Hematopoietic multipotent progenitor cell treated with erythropoietin and hydrocortisone succinate and interleukin-3 and kit ligand, for 15 days (in vitro differentiated cells): ENCODE results near the gene ATP5F1D.
"Not testable (repeated sequence)": the region's sequence is repeated elsewhere in the genome, so short reads cannot be mapped to it uniquely, and the experiment has no call there.

Experiments
- DNase-seq: peaks from one replicate; pipeline ENCODE4 v3.0.0-alpha.2; 2015; ENCODE audit warnings: low spot score

Gene ATP5F1D

DNA sequence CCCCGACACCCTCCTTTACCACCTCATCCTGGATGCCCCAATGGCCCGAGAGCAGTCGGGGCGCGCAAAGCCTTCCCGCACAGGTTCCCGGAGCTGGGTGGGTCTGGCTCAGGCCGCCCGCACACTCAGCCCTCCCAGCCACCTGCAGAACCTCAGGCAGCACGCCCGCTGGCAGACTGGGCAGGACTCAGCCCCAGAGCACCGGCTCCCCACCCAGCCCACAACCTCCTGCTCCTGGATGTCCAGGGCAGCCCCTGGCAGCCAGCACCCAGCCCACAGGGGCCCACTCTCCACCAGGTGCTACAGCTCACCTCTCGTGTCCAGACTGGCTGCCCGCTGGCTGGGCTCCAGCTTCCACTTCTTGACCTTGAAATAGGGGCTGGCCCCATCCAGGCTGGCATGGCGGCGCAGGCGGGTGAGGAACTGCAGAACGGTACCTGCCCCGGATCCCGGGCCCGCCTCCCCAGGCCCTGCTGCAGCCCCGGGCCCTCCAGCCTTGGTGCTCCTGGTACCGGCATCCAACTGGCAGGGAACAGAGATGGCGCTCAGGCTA, 8.4 kb upstream of the ATP5F1D start:
- DNase-seq, result no peak

DNA sequence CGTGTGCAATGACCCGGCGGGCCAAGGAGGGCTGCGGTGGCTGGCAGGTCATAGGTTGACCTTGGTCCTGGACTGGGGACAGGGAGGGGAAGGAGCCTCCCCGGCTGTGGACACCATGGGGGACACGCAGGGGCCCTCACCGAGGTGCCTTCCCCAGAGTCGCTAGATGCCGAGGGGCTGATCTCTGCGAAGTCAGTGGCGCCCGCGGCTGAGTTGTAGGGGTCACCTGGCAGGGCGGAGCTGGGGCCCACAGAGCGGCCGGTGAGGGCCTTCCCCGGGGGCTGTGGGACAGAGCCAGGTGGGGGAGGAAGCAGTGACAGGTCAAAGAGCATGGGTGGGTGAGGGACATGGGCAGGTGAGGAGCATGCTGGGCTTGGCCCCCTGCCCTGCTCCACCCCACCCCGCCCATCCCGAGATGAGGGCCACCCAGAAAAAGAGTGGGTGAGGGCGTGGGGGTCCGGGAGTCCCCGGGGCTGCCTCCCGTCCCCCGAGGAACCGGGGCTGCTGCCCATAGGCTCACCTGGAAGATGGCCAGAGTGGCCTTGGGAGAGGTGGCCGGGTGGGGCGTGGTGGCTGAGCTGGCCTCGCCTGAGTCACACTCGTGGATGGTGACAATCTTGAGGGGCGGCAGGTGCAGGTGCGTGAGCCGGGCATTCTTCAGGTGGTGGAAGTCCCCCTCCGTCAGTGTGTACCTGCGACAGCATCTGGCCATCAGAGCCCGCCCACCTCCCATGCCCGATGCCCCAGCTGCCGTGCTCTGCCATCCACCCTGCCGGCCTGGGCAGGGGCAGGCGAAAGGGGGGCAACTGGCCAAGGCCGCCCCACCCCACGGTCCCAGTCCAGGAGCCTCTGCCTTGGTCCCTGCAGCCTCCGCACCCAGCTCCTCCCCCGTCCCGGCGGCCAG, 7.2 kb upstream of the ATP5F1D start:
- DNase-seq, result no peak

DNA sequence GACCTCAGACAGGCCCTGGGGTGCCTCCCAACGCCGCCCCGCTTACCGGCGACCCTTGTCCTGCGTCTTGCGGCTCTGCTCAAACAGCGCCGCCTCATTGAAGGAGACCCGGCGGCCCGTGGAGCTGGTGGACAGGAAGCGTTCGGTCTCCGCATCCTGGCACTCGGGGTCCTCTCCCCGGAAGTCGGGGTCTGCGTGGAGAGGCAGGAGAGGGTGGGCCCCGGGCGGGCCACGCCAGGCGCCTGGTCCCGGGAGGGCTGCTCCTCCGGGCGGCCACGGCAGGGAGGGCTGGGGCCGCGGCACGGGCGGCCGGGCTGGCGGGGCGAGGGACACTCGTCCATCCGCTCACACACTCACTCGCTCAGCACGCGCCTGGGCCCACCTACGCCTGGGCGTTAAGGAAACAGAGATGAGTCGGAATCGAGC, 6.6 kb upstream of the ATP5F1D start:
- no peak for DNase-seq

DNA sequence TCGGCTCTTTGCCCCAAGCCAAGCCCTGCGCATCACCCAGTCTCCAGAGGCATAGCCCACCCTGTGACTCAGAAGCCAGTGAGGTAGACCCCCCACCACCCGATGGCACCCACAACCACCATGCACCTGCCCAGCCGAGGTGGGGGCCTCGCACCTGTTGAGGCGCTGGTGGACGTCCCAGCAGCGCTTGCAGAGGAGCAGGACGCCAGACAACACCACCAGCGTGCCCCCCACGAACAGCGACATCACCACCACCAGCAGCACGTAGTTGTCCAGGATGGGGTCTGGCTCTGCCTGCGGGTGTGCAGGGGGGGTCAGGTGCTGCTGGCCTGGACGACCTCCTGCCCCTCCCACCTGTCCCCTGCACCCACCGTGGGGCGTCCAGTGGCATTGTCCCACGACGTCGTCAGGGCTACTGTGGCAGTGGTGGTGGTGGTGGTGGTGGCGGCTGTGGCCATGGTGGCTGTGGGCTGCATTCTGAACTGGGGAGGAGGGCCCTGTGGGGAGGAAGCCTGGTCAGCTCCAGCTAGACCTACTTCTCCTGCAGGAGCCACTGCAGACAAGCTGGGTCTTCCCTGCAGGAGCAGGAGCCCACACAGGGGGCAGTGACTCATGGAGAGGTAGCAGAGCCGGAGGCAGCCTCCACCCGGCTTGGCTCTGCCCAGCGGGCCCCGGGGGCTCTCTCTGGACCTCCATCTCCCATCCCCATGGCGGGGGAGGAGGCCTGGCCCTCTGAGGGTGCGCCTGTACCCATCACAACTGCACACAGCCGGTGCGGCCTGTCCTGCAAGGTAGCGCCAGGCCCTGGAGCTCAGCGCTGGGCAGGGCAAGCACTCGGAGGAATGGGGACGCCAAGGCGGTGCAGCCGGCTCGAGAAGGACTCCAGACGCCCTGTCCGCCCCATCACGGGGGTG, 5.7 kb upstream of the ATP5F1D start:
- no peak for DNase-seq

DNA sequence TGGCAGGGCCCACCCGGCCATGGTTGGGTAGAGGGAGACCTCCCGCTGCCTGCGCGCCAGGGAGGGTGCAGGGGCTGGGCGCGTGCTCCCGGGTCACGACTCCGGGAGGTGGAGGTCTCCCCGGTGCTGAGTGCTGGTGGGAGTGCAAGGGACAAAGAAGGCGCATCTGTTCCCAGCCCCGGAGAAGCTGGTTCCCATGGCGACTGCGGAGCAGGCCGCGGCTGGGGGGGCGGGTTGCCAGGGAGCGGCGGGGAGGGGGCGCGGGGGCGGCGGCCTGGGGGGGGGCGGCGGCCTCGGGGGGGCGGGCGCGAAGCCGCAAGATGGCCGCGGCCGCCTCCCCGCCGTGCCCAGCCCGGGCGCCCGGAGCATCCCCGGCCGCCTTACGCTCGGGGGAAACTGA, 5.0 kb upstream of the ATP5F1D start:
- DNase-seq, result no peak

- DNase-seq, result no peak
Observed at GRCh38 chr19:1237027-1237659, 4.4 kb upstream of the ATP5F1D start.

GRCh38 chr19:1237754-1238368, 3.7 kb upstream of the ATP5F1D start, which contains the start of gene CBARP:
TSS of gene CBARP (minus strand) at chr19:1238005. CDS start at chr19:1236100, 1,905 bp downstream.
- DNase-seq, result peak; percentile 20

DNA sequence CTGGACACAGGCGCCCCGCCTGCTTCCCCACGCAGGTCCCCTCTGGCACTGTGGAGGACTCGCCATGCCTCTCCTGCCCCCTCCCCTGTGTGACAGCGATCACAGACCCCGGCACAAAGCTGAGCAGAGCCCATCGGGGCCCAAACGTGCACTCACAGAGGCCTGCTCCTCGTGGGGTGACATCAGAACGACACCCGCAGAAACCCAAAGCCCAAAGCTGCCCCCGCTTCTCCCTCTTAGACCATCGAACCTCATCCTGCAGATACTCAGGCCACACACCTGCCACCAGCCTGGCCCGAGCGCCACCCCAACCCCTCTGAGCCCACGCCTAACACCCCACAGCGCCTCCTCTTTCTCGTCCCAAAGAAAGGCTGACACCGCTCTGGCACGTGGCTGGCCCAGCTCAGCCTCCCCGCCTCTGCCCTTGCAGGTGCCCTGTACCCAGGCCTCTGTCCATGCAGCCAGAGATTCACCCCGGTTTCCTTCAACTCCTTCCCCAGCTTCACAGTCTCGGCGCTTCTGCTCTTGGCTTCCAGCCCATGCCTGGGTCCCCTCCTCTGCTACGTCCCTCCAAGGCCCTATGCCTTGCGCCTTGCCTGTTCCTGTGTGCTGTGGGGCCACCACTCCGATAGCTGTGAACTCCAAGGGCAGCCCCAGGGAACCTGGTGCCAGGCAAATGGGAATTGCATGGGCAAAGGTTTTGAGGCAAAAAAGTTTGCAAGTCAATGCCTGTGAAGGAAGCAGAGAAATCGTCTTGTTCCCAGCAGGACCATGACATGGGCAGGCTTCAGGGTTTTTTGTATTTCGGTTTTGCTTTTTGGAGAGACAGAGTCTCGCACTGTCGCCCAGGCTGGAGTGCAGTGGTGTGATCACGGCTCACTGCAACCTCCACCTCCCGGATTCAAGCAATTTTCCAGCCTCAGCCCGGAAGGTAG, 2.9 kb upstream of the ATP5F1D start:
- no peak for DNase-seq

- no peak for DNase-seq
Observed at GRCh38 chr19:1239420-1239795, 2.1 kb upstream of the ATP5F1D start.

GRCh38 chr19:1239796-1240737, 1.5 kb upstream of the ATP5F1D start:
- peak; percentile 78 for DNase-seq

GRCh38 chr19:1240925-1241324, 626 bp upstream of the ATP5F1D start:
- no peak for DNase-seq

DNA sequence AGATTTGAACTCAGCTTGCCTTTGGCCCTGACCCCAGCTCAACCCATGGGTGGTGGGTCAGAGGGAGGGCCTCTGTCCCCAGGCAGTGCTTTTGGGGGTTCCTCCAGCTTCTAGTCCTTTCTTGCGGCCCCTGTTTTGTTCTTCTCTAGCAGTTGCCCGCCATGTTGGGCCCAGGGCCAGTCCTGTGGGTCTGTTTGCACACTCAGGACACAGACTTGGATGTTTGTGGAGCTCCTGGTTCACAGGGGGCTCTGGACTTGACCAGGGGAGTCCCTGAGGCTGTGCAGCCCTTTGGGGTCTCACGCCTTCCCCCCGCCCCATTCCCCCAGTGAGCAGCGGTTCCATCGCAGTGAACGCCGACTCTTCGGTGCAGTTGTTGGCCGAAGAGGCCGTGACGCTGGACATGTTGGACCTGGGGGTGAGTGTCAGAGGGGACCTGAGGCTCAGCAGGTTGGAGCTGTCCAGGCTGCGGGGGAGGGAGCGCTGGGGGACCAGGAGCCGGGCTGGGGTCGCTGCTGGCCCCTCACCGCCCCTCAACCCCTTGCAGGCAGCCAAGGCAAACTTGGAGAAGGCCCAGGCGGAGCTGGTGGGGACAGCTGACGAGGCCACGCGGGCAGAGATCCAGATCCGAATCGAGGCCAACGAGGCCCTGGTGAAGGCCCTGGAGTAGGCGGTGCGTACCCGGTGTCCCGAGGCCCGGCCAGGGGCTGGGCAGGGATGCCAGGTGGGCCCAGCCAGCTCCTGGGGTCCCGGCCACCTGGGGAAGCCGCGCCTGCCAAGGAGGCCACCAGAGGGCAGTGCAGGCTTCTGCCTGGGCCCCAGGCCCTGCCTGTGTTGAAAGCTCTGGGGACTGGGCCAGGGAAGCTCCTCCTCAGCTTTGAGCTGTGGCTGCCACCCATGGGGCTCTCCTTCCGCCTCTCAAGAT, 2.5 kb downstream of the ATP5F1D start:
- DNase-seq, result peak; percentile 88

GRCh38 chr19:1244693-1245451, 3.3 kb downstream of the ATP5F1D start:
- peak; percentile 90 for DNase-seq

- no peak for DNase-seq
Observed at GRCh38 chr19:1245494-1246264, 4.1 kb downstream of the ATP5F1D start.

DNA sequence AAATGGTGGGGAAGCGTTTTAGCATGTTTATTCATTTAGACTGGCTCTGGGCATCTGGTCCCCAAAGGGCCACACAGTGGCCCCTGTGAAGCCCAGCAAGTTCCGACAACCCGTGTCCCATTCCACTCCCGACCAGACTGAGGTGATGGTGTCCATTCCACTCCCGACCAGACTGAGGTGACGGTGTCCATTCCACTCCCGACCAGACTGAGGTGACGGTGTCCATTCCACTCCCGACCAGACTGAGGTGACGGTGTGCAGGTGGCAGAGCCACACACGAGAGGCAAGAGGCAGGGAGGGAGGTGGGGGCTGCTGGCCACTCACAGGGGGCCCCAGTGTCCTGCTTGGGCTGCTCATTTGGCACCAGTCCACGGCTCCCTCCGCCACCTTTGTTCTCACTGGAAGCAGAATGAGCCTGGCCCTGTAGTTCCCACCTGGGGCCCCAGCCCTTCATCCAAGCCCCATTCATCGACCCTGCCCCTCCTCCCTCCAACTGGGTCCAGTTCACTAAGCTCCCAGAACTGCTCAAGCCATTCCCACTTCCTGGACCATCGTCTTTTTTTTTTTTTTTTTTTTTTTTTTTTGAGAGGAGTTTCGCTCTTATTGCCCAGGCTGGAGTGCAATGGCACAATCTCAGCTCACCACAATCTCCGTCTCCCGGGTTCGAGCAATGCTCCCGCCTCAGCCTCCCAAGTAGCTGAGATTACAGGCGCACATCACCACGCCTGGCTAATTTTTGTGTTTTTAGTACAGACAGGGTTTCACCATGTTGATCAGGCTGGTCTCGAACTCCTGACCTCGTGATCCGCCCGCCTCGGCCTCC, 4.9 kb downstream of the ATP5F1D start:
- not testable (repeated sequence) for DNase-seq

GRCh38 chr19:1247748-1248138, 6.2 kb downstream of the ATP5F1D start:
- no peak for DNase-seq
